GM12878 (cell line): ENCODE data around the gene ACTA2. TPM values are rescaled to one million over a fixed set of nuclear protein-coding genes. Genes with fewer than 3 reads are reported as not detected.
A peak's percentile ranks its signal among the peaks of the same experiment; 100 is the strongest.

Experiments
- ATF7 ChIP-seq: fragments of 450-650 bp; IDR thresholded peaks from 2 replicates; pipeline ENCODE4 v1.6.1; 2016; ENCODE audit warnings: low read depth, mild to moderate bottlenecking
- CHD4 ChIP-seq: fragments of 200-600 bp; sonication (generic); IDR thresholded peaks from 2 replicates; pipeline ENCODE4 v1.6.1; 2016; ENCODE audit warnings: mild to moderate bottlenecking
- EP300 ChIP-seq, 2 experiments: fragments of 150-350 bp in 1 of 2; IDR thresholded peaks; 2 replicates each; pipeline ENCODE4 v1.6.1; 2011 to 2012; ENCODE audit warnings: low read depth in 2 of 2, low read length in 2 of 2, borderline replicate concordance in 1 of 2, improper control_type of control experiment in 1 of 2, inconsistent platforms in 1 of 2; ENCODE audit not compliant: control insufficient read depth in 1 of 2
- GABPA ChIP-seq: IDR thresholded peaks from 2 replicates; pipeline ENCODE4 v1.6.1; 2014; ENCODE audit warnings: antibody characterized with exemption, low read depth, mild to moderate bottlenecking, inconsistent platforms
- GATAD2B ChIP-seq: fragments of 450-650 bp; conservative IDR thresholded peaks from 2 replicates; pipeline ENCODE4 v1.6.1; 2017; ENCODE audit warnings: low read depth, mild to moderate bottlenecking, moderate library complexity
- HCFC1 ChIP-seq: fragments of 150-350 bp; IDR thresholded peaks from 2 replicates; pipeline ENCODE4 v1.6.1; 2014; ENCODE audit warnings: low read length
- HDGF ChIP-seq: fragments of 450-650 bp; IDR thresholded peaks from 2 replicates; pipeline ENCODE4 v1.6.1; 2016; ENCODE audit warnings: antibody characterized with exemption
- IRF3 ChIP-seq: fragments of 450-650 bp; IDR thresholded peaks from 2 replicates; pipeline ENCODE4 v1.6.1; 2014; ENCODE audit warnings: mild to moderate bottlenecking
- JUNB ChIP-seq: IDR thresholded peaks from 2 replicates; pipeline ENCODE4 v1.6.1; 2016; ENCODE audit warnings: antibody characterized with exemption, mild to moderate bottlenecking
- KDM1A ChIP-seq: fragments of 200-600 bp; sonication (generic); IDR thresholded peaks from 2 replicates; pipeline ENCODE4 v1.6.1; 2016; ENCODE audit warnings: borderline replicate concordance
- PAX8 ChIP-seq: fragments of 450-650 bp; IDR thresholded peaks from 2 replicates; pipeline ENCODE4 v1.6.1; 2017; ENCODE audit warnings: mild to moderate bottlenecking, moderate library complexity
- PRDM15 ChIP-seq: fragments of 450-650 bp; formaldehyde crosslinking; IDR thresholded peaks from 2 replicates; pipeline ENCODE4 v1.4.0; 2020; ENCODE audit warnings: mild to moderate bottlenecking, moderate library complexity
- RCOR1 ChIP-seq: conservative IDR thresholded peaks from 2 replicates; pipeline ENCODE4 v1.6.1; 2012; ENCODE audit warnings: low read depth, low read length, improper control_type of control experiment
- SKIL ChIP-seq: fragments of 450-650 bp; IDR thresholded peaks from 2 replicates; pipeline ENCODE4 v1.6.1; 2017; ENCODE audit warnings: mild to moderate bottlenecking, low read depth, inconsistent platforms; ENCODE audit not compliant: poor library complexity, severe bottlenecking
- SMAD1 ChIP-seq: fragments of 450-650 bp; IDR thresholded peaks from 2 replicates; pipeline ENCODE4 v1.6.1; 2018; ENCODE audit warnings: mild to moderate bottlenecking, low read depth; ENCODE audit not compliant: partially characterized antibody
- SRF ChIP-seq, 2 experiments: IDR thresholded peaks; 2 replicates each; pipeline ENCODE4 v1.6.1; 2011; ENCODE audit warnings: low read depth in 2 of 2, low read length in 2 of 2, mild to moderate bottlenecking in 1 of 2, moderate library complexity in 1 of 2
- polyA plus RNA-seq, 11 experiments: library from polyadenylated mRNA; depleted of rRNA in 4 of 11; unstranded in 6 of 11; stranded (reverse) in 5 of 11; fragments of >200 nt; fragmentation: Nextera tagmentation in 4 of 11; fragmentation: Illumina TruSeq in 1 of 11; extraction: Ambion mirVana in 4 of 11; extraction: Trizol in 1 of 11; gene quantifications; 1 replicate in 1 of 11; 2 replicates in 10 of 11; pipeline versions ENCODE4 v1.2.1 to v1.2.3, GENCODE V29; 2011 to 2016; ENCODE audit warnings: inconsistent platforms in 2 of 11, missing spikeins in 2 of 11, low read depth in 1 of 11
- total RNA-seq, 4 experiments: library from RNA; depleted of rRNA in 3 of 4; stranded (reverse); fragments of >200 nt in 3 of 4; fragmentation: Illumina TruSeq in 1 of 4; extraction: Trizol in 1 of 4; gene quantifications; 2 replicates each; pipeline versions ENCODE4 v1.2.1 to v1.2.3, GENCODE V29; 2013 to 2021
- TF ChIP-seq, protein P1 (sequence below): fragments of 150-350 bp; IDR thresholded peaks from 2 replicates; pipeline ENCODE4 v1.6.1; 2014; ENCODE audit warnings: mild to moderate bottlenecking, low read depth, low read length
- TF ChIP-seq, protein P2 (sequence below): fragments of 450-650 bp; formaldehyde crosslinking; IDR thresholded peaks from 2 replicates; pipeline ENCODE4 v1.5.0; 2022; ENCODE audit warnings: mild to moderate bottlenecking, missing genetic modification characterization

The ACTA2 gene
- total and polyA plus RNA-seq, 10 of the 15 experiments (the other 5 are each of a cell fraction or from before 2014, with no cell fraction given) = 7.4 to 78.2 (median 32.4) TPM

DNA sequence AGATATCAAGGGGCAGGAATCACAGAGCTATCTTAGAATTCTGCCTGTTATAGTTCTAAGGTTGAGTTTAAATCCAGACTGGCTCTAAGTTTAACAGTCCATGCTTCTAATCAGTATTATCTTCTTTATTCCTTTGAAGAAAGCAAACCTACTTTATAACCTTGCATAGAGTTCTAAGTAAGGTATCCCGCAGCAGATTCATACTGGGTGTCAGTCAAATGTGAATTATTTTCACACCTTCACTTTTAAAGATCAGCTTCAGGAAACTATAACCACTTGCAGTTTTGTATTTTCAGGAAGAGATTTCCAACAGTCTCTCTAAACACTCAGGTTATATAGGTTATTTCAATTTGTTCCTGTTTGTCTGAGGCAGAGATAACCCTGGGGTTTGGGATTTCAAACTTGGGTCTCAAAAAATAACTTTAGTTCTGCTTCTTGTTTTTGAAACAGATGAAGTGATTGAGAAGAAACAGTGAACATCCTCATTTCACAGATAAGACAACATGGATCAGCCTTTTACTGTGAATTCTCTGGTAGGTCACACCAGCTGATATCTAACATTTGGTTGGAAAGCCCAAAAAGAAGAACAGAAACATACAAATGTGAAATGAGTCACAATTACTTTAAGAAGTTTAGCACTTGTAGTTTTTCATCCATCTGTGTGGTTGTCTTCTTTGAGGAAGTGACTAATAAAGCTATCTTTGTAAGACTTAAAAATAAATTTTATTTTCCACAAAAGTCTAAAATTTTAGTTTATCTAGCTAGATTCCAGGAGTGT is 51.2 kb downstream of the ACTA2 start (continued):
- TF ChIP-seq SRF (IDR thresholded peaks at IDR 0.05; ENCODE audit: low read depth in 2 of 2, low read length in 2 of 2) = no peak
- TF ChIP-seq, protein P1, sequence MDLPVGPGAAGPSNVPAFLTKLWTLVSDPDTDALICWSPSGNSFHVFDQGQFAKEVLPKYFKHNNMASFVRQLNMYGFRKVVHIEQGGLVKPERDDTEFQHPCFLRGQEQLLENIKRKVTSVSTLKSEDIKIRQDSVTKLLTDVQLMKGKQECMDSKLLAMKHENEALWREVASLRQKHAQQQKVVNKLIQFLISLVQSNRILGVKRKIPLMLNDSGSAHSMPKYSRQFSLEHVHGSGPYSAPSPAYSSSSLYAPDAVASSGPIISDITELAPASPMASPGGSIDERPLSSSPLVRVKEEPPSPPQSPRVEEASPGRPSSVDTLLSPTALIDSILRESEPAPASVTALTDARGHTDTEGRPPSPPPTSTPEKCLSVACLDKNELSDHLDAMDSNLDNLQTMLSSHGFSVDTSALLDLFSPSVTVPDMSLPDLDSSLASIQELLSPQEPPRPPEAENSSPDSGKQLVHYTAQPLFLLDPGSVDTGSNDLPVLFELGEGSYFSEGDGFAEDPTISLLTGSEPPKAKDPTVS = no peak
- peak; percentile 84 for TF ChIP-seq SKIL
- no peak for TF ChIP-seq KDM1A
- TF ChIP-seq GABPA = no peak
- TF ChIP-seq EP300 (IDR thresholded peaks at IDR 0.05; ENCODE audit: borderline replicate concordance in 1 of 2, control insufficient read depth in 1 of 2, low read depth in 2 of 2, low read length in 2 of 2) = peak; percentile 84 to 97
- 0 out of 2 replicates have a peak, but pooled peaks have one; percentile 30 for TF ChIP-seq RCOR1
- no peak for TF ChIP-seq PAX8
- no peak for TF ChIP-seq SMAD1
- TF ChIP-seq IRF3 = no peak
- no peak for TF ChIP-seq HCFC1
- TF ChIP-seq, protein P2, sequence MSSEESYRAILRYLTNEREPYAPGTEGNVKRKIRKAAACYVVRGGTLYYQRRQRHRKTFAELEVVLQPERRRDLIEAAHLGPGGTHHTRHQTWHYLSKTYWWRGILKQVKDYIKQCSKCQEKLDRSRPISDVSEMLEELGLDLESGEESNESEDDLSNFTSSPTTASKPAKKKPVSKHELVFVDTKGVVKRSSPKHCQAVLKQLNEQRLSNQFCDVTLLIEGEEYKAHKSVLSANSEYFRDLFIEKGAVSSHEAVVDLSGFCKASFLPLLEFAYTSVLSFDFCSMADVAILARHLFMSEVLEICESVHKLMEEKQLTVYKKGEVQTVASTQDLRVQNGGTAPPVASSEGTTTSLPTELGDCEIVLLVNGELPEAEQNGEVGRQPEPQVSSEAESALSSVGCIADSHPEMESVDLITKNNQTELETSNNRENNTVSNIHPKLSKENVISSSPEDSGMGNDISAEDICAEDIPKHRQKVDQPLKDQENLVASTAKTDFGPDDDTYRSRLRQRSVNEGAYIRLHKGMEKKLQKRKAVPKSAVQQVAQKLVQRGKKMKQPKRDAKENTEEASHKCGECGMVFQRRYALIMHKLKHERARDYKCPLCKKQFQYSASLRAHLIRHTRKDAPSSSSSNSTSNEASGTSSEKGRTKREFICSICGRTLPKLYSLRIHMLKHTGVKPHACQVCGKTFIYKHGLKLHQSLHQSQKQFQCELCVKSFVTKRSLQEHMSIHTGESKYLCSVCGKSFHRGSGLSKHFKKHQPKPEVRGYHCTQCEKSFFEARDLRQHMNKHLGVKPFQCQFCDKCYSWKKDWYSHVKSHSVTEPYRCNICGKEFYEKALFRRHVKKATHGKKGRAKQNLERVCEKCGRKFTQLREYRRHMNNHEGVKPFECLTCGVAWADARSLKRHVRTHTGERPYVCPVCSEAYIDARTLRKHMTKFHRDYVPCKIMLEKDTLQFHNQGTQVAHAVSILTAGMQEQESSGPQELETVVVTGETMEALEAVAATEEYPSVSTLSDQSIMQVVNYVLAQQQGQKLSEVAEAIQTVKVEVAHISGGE (CRISPR knock-in tag) = no peak
- TF ChIP-seq ATF7 = peak; percentile 83; the same call in 1 of the 2 replicates
- TF ChIP-seq PRDM15 = no peak
- TF ChIP-seq HDGF = no peak
- TF ChIP-seq GATAD2B = peak; percentile 69
- TF ChIP-seq JUNB = peak; percentile 96
- TF ChIP-seq CHD4 = no peak
